ENCODE data around the gene SUSD6. TPM values are rescaled to one million over a fixed set of nuclear protein-coding genes. Genes with fewer than 3 reads are reported as not detected.

The SUSD6 gene
- total RNA-seq, 1 experiment from 2014 or later: 21.5 TPM

GRCh38 chr14:69620981-69621380 is 9.6 kb downstream of the SUSD6 start:
- Histone ChIP-seq H3K4me1 (no peaks in the 10 kb centered on the region), H3K27me3 (replicated peaks; ENCODE audit: control insufficient read depth, insufficient read depth, low read length) (no peaks in the 10 kb centered on the region), H3K36me3 (ENCODE audit: control insufficient read depth, insufficient read depth, low read length) (no peaks in the 10 kb centered on the region), H3K9me3 (no peaks in the 10 kb centered on the region), H3K4me3 (ENCODE audit: low read depth, low read length) (no peak overlapping the region)
- no peaks in the 10 kb centered on the region for H3K27me3 Mint-ChIP-seq (ENCODE audit: insufficient read depth, unreplicated experiment)
- no peak overlapping the region for H3K27ac Mint-ChIP-seq (ENCODE audit: unreplicated experiment)
- no peak for DNase-seq
- H3K4me3 Mint-ChIP-seq (ENCODE audit: unreplicated experiment): no peak overlapping the region
- no peaks in the 10 kb centered on the region for H3K36me3 Mint-ChIP-seq (ENCODE audit: insufficient read depth, unreplicated experiment)
- H3K9me3 Mint-ChIP-seq (ENCODE audit: unreplicated experiment): no peaks in the 10 kb centered on the region
- ChIA-PET CTCF (no interaction called here), POLR2A (no interaction called here)
- intact Hi-C loops (cut with micrococcal nuclease; ENCODE audit: unreplicated experiment): no loop called here
- no TSS peak for BruUV-seq (replicated peaks)
- no peak for TF ChIP-seq CTCF (IDR thresholded peaks at IDR 0.05; ENCODE audit: insufficient read depth in 1 of 2, low read depth in 1 of 2, low read length in 1 of 2, severe bottlenecking in 1 of 2, unreplicated experiment in 1 of 2)
- no peaks in the 10 kb centered on the region for H3K4me1 Mint-ChIP-seq (ENCODE audit: low read depth, unreplicated experiment)

GRCh38 chr14:69624136-69624535 is 12.7 kb downstream of the SUSD6 start:
- no peaks in the 10 kb centered on the region for H3K4me1 ChIP-seq
- peaks cover 7% of the 10 kb centered on the region for H3K4me1 Mint-ChIP-seq (ENCODE audit: low read depth, unreplicated experiment)
- CTCF ChIA-PET: no interaction called here
- no peak for TF ChIP-seq CTCF (IDR thresholded peaks at IDR 0.05; ENCODE audit: insufficient read depth in 1 of 2, low read depth in 1 of 2, low read length in 1 of 2, severe bottlenecking in 1 of 2, unreplicated experiment in 1 of 2)
- H3K27me3 Mint-ChIP-seq (ENCODE audit: insufficient read depth, unreplicated experiment): no peaks in the 10 kb centered on the region
- no peak for DNase-seq
- H3K36me3 ChIP-seq (ENCODE audit: control insufficient read depth, insufficient read depth, low read length): no peaks in the 10 kb centered on the region
- BruUV-seq (replicated peaks): no TSS peak
- intact Hi-C loops (cut with micrococcal nuclease; ENCODE audit: unreplicated experiment): no loop called here
- H3K4me3 Mint-ChIP-seq (ENCODE audit: unreplicated experiment): no peak overlapping the region
- H3K9me3 Mint-ChIP-seq (ENCODE audit: unreplicated experiment): no peaks in the 10 kb centered on the region
- no peaks in the 10 kb centered on the region for H3K36me3 Mint-ChIP-seq (ENCODE audit: insufficient read depth, unreplicated experiment)
- no peak overlapping the region for H3K4me3 ChIP-seq (ENCODE audit: low read depth, low read length)
- H3K9me3 ChIP-seq: no peaks in the 10 kb centered on the region
- no peaks in the 10 kb centered on the region for H3K27me3 ChIP-seq (replicated peaks; ENCODE audit: control insufficient read depth, insufficient read depth, low read length)
- POLR2A ChIA-PET: no interaction called here
- no peak overlapping the region for H3K27ac Mint-ChIP-seq (ENCODE audit: unreplicated experiment)

GRCh38 chr14:69625299-69626131 is 14.1 kb downstream of the SUSD6 start:
- intact Hi-C loops (cut with micrococcal nuclease; ENCODE audit: unreplicated experiment): no loop called here
- no peaks in the 10 kb centered on the region for H3K27me3 ChIP-seq (replicated peaks; ENCODE audit: control insufficient read depth, insufficient read depth, low read length)
- H3K36me3 ChIP-seq (ENCODE audit: control insufficient read depth, insufficient read depth, low read length): no peaks in the 10 kb centered on the region
- no peak for TF ChIP-seq CTCF (IDR thresholded peaks at IDR 0.05; ENCODE audit: insufficient read depth in 1 of 2, low read depth in 1 of 2, low read length in 1 of 2, severe bottlenecking in 1 of 2, unreplicated experiment in 1 of 2)
- Mint-ChIP-seq H3K27ac (ENCODE audit: unreplicated experiment) (no peak overlapping the region), H3K36me3 (ENCODE audit: insufficient read depth, unreplicated experiment) (no peaks in the 10 kb centered on the region), H3K27me3 (ENCODE audit: insufficient read depth, unreplicated experiment) (no peaks in the 10 kb centered on the region), H3K9me3 (ENCODE audit: unreplicated experiment) (no peaks in the 10 kb centered on the region), H3K4me3 (ENCODE audit: unreplicated experiment) (no peak overlapping the region), H3K4me1 (ENCODE audit: low read depth, unreplicated experiment) (peaks cover 17% of the 10 kb centered on the region)
- H3K9me3 ChIP-seq: no peaks in the 10 kb centered on the region
- BruUV-seq (replicated peaks): no TSS peak
- H3K4me1 ChIP-seq: no peaks in the 10 kb centered on the region
- DNase-seq: no peak
- H3K4me3 ChIP-seq (ENCODE audit: low read depth, low read length): no peak overlapping the region
- ChIA-PET CTCF (interaction anchor here (1.1 kb wide), 1 partner anchor 12 kb away, joined by 3 read pairs; no protein-coding TSS in a partner anchor), POLR2A (no interaction called here)

Measured in Caco-2 (cell line).